ENCODE data around the gene DAPP1.
"Not testable (repeated sequence)": the region's sequence is repeated elsewhere in the genome, so short reads cannot be mapped to it uniquely, and the experiment has no call there.

DAPP1 gene

DNA sequence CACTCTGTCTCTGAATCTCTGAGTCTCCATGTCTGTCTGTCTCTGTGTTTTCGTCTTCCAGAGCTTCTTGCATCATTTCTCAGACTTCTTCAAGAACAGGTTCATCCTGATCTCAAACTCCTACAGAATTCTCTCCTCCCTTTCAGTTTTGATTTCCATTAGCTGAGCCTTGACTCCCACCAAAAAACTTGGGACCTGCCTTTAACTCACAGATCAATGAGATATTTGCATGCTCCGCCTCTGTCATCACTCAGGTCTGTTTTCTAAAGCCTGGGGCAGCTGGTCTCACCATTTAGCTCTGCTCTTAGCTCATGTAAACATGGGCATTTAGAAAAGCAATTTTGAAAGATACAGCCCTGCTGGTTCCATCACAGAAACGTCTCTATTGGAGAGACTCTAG is 8.6 kb downstream of the DAPP1 start:
- no peak for DNase-seq

GRCh38 chr4:99826016-99826415 is 9.4 kb downstream of the DAPP1 start:
- no peak for DNase-seq

DNA sequence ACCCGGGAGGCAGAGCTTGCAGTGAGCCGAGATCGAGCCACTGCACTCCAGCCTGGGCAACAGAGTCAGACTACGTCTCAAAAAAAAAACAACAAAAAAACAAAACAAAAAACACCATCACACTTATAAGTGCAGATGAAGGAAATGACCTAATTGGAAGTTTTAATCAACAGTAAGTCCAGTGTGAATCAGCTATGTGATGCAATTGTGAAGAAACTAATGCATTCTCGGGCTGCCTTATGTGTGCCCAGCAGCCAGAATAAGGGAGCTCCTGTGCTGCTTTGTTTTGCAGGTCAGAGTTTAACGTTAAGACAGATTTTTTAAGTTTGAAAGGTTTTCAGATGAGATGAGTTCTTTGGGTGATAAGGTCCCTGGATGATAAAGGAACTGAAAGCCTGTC is 10.8 kb downstream of the DAPP1 start:
- DNase-seq = no peak

DNA sequence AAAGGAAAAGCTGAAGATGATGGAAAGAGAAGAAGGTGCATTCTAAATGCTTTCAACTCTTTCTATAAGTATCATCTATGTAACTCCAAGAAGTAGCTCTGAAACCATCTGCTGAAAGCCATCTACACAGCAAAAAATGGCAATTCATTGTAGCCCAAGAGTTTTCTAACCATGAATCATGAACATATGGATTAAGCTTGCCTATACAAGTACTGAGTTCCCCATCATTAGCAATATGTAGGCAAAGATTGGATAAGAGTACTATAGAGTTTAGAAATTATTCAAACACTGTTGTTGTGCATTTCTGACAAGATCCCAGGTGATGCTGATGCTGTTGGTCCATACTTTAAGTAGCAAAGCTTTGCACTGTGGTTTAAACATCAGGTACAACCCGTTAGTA is 11.2 kb downstream of the DAPP1 start:
- DNase-seq = no peak

- no peak for DNase-seq
These were observed 11.8 kb downstream of the DAPP1 start for GRCh38 chr4:99828477-99828876.

- DNase-seq = not testable (repeated sequence)
These were observed 13.4 kb downstream of the DAPP1 start for GRCh38 chr4:99830051-99830450.

- no peak for DNase-seq
These were observed 15.7 kb downstream of the DAPP1 start for GRCh38 chr4:99832321-99832720.

DNA sequence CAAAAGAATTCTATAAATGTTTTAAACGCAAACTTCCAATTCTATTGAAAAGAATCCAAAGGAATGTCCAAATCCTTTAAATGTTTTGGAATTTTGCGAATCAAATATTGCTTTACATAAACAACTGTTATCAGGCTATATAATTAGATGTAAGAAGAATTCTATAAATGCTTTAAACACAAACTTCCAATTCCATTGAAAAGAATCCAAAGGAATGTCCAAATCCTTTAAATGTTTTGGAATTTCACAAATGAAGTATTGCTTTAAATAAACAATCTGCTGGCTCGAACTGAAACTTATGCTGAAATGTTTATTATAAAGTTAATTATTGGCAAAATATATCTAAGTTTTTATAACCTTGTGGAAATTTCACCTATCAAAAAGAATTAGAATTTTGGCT is 16.1 kb downstream of the DAPP1 start:
- no peak for DNase-seq

GRCh38 chr4:99833756-99834155 is 17.1 kb downstream of the DAPP1 start:
- DNase-seq = no peak

DNA sequence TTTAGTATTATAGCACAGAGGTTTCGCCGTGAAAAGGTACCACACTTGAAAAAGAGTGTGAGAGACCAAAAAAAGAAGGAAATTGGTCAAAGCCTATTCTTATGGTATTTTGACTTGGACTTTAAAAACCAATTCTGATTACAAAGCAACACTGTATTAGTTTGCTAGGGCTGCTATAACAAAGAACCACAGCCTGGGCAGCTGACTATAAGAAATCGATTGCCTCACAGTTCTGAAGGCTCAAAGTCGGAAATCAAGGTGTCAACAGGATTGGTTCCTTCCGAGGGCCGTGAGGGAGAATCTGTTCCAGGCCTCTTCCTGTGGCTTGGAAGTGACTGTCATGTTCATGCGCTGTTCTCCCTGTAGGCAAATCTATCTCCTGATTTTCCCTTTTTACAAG is 17.9 kb downstream of the DAPP1 start:
- no peak for DNase-seq

GRCh38 chr4:99835942-99836341 is 19.3 kb downstream of the DAPP1 start:
- no peak for DNase-seq

GRCh38 chr4:99838927-99839326 is 22.3 kb downstream of the DAPP1 start:
- no peak for DNase-seq

DNA sequence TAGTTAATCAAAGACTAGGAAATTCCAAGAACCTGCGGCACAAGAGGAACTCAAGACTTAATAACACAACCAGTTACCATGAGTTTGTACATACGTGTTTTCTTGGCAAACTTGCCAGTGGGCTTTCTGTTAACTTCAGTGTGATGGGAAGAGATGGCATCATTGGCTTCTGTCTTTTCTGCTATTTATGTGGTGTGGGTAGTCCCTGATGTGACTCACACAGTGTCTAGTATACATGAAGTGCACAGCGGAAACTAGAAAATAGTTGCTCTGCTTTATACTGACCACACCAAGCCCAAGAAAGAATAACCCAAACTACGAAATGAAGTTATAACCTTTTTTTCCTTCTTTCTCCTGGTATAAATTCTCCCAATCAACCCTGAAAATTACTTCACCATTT is 24.5 kb downstream of the DAPP1 start:
- no peak for DNase-seq

- no peak for DNase-seq
These were observed 26.8 kb downstream of the DAPP1 start for GRCh38 chr4:99843413-99843812.

GRCh38 chr4:99844048-99844447 is 27.4 kb downstream of the DAPP1 start:
- no peak for DNase-seq

DNA sequence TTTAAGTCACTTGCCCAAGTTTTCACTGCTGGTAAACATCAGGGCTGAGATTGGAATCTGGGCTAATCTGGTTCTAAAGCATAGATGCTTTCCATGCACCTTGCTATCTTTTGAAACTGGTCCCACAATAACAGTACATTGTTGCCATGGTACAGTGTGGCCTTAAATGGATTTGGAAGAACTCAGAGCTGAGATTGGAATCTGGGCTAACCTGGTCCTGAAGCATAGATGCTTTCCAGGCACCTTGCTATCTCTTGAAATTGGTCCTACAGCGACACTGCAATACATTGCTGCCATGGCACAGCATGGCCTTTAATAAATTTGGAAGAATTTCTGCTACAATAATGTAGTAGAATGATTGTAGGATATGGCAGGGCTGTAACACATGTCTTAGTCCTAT is 28.6 kb downstream of the DAPP1 start:
- DNase-seq = no peak

DNA sequence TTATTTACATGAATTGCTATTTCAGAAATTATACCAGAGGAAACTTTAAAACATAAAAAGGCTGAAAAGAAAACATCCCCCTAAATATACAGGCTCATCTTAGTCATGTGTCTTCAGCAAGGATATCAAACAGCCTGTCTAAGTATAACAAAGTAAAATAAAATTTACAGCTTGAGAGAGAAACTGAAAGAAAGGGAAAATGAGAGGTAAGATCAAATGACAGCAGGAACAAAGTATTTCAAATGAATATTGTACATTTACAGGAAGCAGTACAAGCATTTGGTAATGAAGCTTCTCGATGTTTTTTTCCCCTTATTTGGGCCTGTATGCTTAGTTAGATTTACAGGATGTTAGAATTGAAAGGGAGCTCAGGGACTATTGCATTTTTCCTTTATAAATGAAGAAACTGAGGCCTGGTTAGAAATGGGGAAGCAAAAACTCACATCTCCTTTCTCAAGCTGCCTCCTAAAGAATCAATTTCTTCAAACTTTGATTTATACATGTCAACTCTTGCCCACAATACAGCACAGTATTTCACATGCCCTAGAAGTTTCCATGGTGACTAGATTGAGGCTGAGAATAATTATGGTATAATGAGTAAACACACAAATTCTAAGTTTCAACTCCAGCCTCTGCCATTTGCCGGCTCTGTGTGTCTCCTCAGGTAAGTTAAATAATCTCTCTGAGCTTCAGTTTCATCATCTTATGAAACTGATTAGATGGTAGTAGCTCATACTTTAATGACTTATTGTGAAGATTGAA is 29.3 kb downstream of the DAPP1 start:
- DNase-seq = peak; percentile 32

DNA sequence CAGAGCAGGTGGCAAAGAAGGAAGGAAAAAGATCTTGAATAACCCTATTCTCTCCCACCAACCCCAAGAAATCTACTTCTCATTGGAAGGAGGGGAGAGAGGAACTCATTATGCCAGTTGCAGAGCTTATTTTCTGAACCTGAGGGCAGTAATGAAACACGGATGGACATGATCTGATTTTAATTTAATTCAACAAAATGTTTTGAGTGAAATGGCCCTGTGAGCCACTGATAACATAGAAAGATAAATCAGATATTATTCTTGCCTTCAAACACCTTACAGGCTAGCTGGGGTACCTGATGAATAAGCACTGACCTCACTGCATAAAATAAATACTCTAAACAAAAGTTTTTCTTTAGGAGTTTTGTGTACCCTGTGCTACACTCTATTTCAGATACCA is 30.3 kb downstream of the DAPP1 start:
- DNase-seq = no peak

DNA sequence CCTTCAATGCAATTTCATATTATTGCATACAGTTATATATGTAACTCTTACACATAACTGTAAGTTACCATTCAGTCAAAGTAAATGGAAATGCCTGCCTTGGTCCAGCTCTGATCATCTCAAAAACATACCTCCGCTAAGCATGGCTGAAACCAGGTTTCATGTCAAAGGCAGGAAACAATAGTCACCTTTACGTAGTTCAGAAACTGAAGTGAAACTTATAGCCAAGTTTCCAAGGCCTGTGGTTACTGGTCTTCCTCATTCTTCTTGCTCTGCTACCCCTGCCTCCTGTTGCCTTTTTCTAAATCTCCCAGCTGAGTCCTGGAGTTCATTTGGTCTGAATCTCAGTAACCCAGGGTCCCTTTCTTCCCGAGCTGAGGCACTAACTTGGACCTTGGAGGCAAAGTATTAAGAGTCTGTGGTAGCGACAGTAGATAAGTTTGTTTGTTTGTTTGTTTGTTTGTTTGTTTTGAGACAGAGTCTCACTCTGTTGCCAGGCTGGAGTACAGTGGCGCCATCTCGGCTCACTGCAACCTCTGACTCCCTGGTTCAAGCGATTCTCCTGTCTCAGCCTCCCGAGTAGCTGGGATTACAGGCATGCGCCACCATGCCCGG is 30.8 kb downstream of the DAPP1 start:
- peak; percentile 54 for DNase-seq

GRCh38 chr4:99848591-99849001 is 32.0 kb downstream of the DAPP1 start:
- peak; percentile 60 for DNase-seq

DNA sequence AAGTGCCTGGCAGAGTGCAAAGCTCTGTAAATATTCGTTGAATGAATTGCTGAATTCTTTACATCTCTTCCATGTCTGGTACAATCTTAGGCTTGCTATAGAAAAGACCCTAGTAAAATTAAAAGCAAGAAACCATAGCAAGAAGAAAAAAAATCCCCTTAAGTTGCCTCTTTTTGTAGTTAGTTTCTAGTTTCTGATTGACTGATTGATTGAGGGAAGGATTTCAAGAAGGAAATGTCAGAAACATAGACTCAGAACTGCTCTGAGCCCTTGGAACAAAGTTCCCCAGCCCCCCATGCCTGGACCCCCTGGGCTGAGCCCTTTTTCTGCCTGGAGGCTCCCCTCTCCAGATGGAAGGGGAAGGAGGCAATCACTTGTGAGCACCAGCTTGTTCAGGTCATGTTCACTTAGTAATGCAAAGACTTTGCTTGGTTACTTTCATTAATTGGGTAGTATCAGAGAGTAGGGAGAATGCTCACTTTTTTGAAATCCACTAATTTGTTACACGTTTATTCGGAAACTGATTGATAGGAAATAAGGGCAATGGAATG is 35.6 kb downstream of the DAPP1 start:
- DNase-seq = peak; percentile 26

GRCh38 chr4:99853190-99853589 is 36.6 kb downstream of the DAPP1 start:
- no peak for DNase-seq

GRCh38 chr4:99853999-99854398 is 37.4 kb downstream of the DAPP1 start:
- DNase-seq = no peak

GRCh38 chr4:99855678-99856077 is 39.1 kb downstream of the DAPP1 start:
- peak; percentile 29 for DNase-seq

GRCh38 chr4:99856166-99856565 is 39.5 kb downstream of the DAPP1 start:
- DNase-seq = peak; percentile 24

Data from activated CD4-positive, alpha-beta T cell treated with anti-CD3 and anti-CD28 coated beads for 48 hours (primary cell).